ENCODE results near the gene NUP85.

Gene NUP85

GRCh38 chr17:75228305-75228704, 22.8 kb downstream of the NUP85 start:
- H3K36me3 ChIP-seq: peaks cover 92% of the 10 kb centered on the region

DNA sequence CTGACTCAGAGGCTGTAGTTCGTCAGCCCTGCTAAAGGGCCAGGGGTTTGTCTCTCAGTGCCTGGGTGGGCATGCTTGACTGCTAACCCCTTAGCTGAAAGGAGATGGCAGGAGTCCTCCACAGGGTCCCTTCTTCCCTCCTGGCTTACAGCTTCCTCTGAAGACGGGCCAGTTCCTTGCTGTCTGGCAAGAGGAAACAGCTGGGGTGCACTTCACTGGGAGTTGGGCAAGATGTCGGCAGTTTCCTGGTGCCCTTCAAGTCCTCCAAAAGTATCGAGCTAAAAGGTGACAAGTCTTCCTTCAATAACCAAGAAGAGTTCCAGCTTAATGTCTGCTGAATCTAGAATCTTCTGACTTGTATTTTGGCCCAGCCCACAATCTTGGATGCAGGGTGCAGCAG, 23.4 kb downstream of the NUP85 start:
- no peak for TF ChIP-seq CTCF (IDR thresholded peaks at IDR 0.05; ENCODE audit: low read depth, low read length)

More at GRCh38 chr17:75228305-75228704, 22.8 kb downstream of the NUP85 start:
- TF ChIP-seq CTCF (IDR thresholded peaks at IDR 0.05; ENCODE audit: low read depth, low read length): no peak
- Histone ChIP-seq H3K9me3 (ENCODE audit: severe bottlenecking) (no peaks in the 10 kb centered on the region), H3K4me3 (ENCODE audit: low read depth, low read length) (no peak overlapping the region), H3K27ac (no peak overlapping the region), H3K27me3 (ENCODE audit: insufficient read depth, low read depth, severe bottlenecking) (no peaks in the 10 kb centered on the region)
- DNase-seq: no peak

GRCh38 chr17:75231071-75231470, 25.6 kb downstream of the NUP85 start:
- no peak for DNase-seq
- H3K4me3 ChIP-seq (ENCODE audit: low read depth, low read length): no peak overlapping the region
- no peak overlapping the region for H3K27ac ChIP-seq
- TF ChIP-seq CTCF (IDR thresholded peaks at IDR 0.05; ENCODE audit: low read depth, low read length): no peak
- peaks cover 92% of the 10 kb centered on the region for H3K36me3 ChIP-seq
- no peaks in the 10 kb centered on the region for H3K27me3 ChIP-seq (ENCODE audit: insufficient read depth, low read depth, severe bottlenecking)
- no peaks in the 10 kb centered on the region for H3K9me3 ChIP-seq (ENCODE audit: severe bottlenecking)

More for the DNA sequence above, 23.4 kb downstream of the NUP85 start:
- Histone ChIP-seq H3K36me3 (peaks cover 92% of the 10 kb centered on the region), H3K27me3 (ENCODE audit: insufficient read depth, low read depth, severe bottlenecking) (no peaks in the 10 kb centered on the region), H3K4me3 (ENCODE audit: low read depth, low read length) (no peak overlapping the region), H3K9me3 (ENCODE audit: severe bottlenecking) (no peaks in the 10 kb centered on the region), H3K27ac (no peak overlapping the region)
- DNase-seq: no peak

DNA sequence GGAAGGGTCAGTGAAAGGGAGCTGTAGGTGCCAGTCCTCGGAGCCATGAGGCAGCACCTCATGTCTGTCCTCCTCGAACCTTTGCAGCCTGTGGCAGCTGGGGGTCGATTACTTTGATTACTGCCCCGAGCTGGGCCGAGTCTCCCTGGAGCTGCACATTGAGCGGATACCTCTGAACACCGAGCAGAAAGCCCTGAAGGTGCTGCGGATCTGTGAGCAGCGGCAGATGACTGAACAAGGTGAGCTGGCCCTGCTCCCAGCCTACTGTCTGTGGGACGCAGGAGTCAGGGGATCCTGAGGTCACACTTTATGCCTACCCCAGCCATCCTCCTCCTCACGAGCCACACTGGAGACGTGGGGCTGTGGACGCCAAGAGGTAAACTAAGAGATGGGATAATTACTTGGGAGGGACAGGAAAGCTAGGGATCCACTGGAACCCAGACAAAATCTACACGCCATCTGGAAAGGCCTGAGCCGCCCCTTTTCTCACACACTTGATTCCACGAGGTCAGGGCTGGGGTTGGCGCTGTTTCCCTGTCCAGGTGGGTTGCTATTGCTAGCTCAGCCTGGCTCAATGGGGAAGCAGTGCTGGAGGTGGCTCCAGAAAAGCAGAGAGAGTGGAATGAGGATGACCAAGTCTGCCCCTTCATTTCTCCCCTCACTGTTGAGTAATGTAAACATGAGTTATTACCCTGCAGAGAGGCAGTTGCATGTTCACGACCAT, 26.4 kb downstream of the NUP85 start:
- no peak overlapping the region for H3K4me3 ChIP-seq (ENCODE audit: low read depth, low read length)
- no peaks in the 10 kb centered on the region for H3K27me3 ChIP-seq (ENCODE audit: insufficient read depth, low read depth, severe bottlenecking)
- no peak for TF ChIP-seq CTCF (IDR thresholded peaks at IDR 0.05; ENCODE audit: low read depth, low read length)
- peaks cover 92% of the 10 kb centered on the region for H3K36me3 ChIP-seq
- no peak overlapping the region for H3K27ac ChIP-seq
- H3K9me3 ChIP-seq (ENCODE audit: severe bottlenecking): no peaks in the 10 kb centered on the region
- DNase-seq: no peak

GRCh38 chr17:75232786-75233185, 27.3 kb downstream of the NUP85 start:
- Histone ChIP-seq H3K27ac (no peak overlapping the region), H3K36me3 (peaks cover 96% of the 10 kb centered on the region), H3K4me3 (ENCODE audit: low read depth, low read length) (no peak overlapping the region), H3K27me3 (ENCODE audit: insufficient read depth, low read depth, severe bottlenecking) (no peaks in the 10 kb centered on the region), H3K9me3 (ENCODE audit: severe bottlenecking) (no peaks in the 10 kb centered on the region)
- DNase-seq: no peak
- TF ChIP-seq CTCF (IDR thresholded peaks at IDR 0.05; ENCODE audit: low read depth, low read length): no peak

Measured in WERI-Rb-1 (cell line).